ENCODE measurements around the gene ZNF778. TPM values are rescaled to one million over a fixed set of nuclear protein-coding genes. Genes with fewer than 3 reads are reported as not detected.

The ZNF778 gene
- total RNA-seq, 4 donors from 2014 or later: 11.2 to 17.2 (median 13.9) TPM

GRCh38 chr16:89216315-89217137 lies 977 bp upstream of the ZNF778 start:
- Histone ChIP-seq H3K36me3 (peaks cover 0 to 14% (median 12%) of the 10 kb centered on the region in 4 donors), H3K9me3 (no peaks in the 10 kb centered on the region), H3K27ac (replicated peaks in 1 of 4) (peak overlapping the region; percentile 93 to 97 (median 95)), H3K27me3 (no peaks in the 10 kb centered on the region), H3K4me1 (peaks cover 20 to 45% (median 36%) of the 10 kb centered on the region in 4 donors), H3K4me3 (peak overlapping the region; percentile 76 to 98 (median 92))
- DNase-seq (ENCODE audit: extremely low spot score): no peak
- 4% methylated on average over 25 of the region's 25 CpGs for WGBS
- intact Hi-C loops (cut with DNase I): no loop called here
- TF ChIP-seq EP300 (IDR thresholded peaks at IDR 0.05) (no peak), CTCF (IDR thresholded peaks at IDR 0.05) (peak; percentile 60 to 72 (median 69)), POLR2A (IDR thresholded peaks at IDR 0.05; ENCODE audit: low read depth) (no peak), POLR2AphosphoS5 (IDR thresholded peaks at IDR 0.05) (peak; percentile 42 to 78)

DNA sequence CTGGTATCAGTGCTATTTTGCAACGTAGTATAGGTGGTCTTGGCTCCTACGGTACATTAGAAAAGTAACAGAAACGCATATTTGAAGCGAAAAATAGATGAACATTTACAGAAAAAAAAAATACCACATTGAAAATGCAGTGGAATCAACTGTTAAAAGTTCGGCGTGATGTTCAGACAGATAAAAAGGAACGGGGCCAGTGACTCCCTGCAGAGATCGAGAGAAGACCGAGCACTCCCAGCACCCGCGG lies 440 bp upstream of the ZNF778 start:
- TF ChIP-seq CTCF (IDR thresholded peaks at IDR 0.05): no peak
- no peak for TF ChIP-seq POLR2AphosphoS5 (IDR thresholded peaks at IDR 0.05)
- no peak for TF ChIP-seq POLR2A (IDR thresholded peaks at IDR 0.05; ENCODE audit: low read depth)
- no peak for TF ChIP-seq EP300 (IDR thresholded peaks at IDR 0.05)
- WGBS: 0% methylated on average over 11 of the region's 11 CpGs
- Histone ChIP-seq H3K4me1 (peaks cover 20 to 45% (median 36%) of the 10 kb centered on the region in 4 donors), H3K4me3 (peak overlapping the region; percentile 76 to 98 (median 92)), H3K9me3 (no peaks in the 10 kb centered on the region), H3K27me3 (no peaks in the 10 kb centered on the region), H3K36me3 (peaks cover 4 to 20% (median 17%) of the 10 kb centered on the region in 4 donors), H3K27ac (replicated peaks in 1 of 4) (peak overlapping the region; percentile 93 to 97 (median 95))
- no peak for DNase-seq (ENCODE audit: extremely low spot score)
- intact Hi-C loops (cut with DNase I): no loop called here

DNA sequence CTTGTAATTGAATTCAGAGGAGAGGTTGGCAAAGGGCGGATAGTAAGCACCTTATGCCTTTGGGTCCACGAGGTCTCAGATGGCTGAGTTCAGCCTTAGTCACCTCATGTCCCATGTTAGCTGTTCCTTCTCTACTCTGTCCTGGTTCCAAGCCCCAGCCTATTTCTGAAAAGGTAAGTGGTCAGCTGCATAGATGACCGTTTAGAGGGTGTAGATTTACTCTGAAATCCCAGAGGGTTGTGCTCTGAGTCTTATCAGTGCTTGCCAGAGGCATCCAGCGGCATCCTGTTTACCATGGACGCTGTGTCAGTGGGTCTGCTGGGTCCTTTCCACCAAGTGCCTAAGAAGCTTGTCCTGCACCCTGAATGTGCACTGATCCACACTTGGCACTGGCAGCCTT lies 1.9 kb downstream of the ZNF778 start:
- TF ChIP-seq EP300 (IDR thresholded peaks at IDR 0.05) (no peak), POLR2A (IDR thresholded peaks at IDR 0.05; ENCODE audit: low read depth) (no peak), CTCF (IDR thresholded peaks at IDR 0.05) (no peak), POLR2AphosphoS5 (IDR thresholded peaks at IDR 0.05) (no peak)
- intact Hi-C loops (cut with DNase I): no loop called here
- peaks cover 23 to 43% (median 40%) of the 10 kb centered on the region in 4 donors for H3K36me3 ChIP-seq

GRCh38 chr16:89221604-89222003 lies 4.1 kb downstream of the ZNF778 start:
- intact Hi-C loops (cut with DNase I): no loop called here
- Histone ChIP-seq H3K4me1 (peaks cover 11 to 30% (median 22%) of the 10 kb centered on the region in 4 donors), H3K36me3 (peaks cover 39 to 65% (median 59%) of the 10 kb centered on the region in 4 donors), H3K4me3 (no peak overlapping the region), H3K9me3 (no peaks in the 10 kb centered on the region), H3K27me3 (no peaks in the 10 kb centered on the region), H3K27ac (replicated peaks in 1 of 4) (no peak overlapping the region)
- no peak for TF ChIP-seq POLR2A (IDR thresholded peaks at IDR 0.05; ENCODE audit: low read depth)
- no peak for TF ChIP-seq CTCF (IDR thresholded peaks at IDR 0.05)
- DNase-seq (ENCODE audit: extremely low spot score): no peak
- 78% methylated on average over 3 of the region's 3 CpGs for WGBS

More for the DNA sequence above, 1.9 kb downstream of the ZNF778 start:
- Histone ChIP-seq H3K27me3 (no peaks in the 10 kb centered on the region), H3K4me1 (peaks cover 20 to 45% (median 36%) of the 10 kb centered on the region in 4 donors), H3K4me3 (no peak overlapping the region), H3K27ac (replicated peaks in 1 of 4) (no peak overlapping the region), H3K9me3 (no peaks in the 10 kb centered on the region)
- 68% methylated on average over 5 of the region's 5 CpGs for WGBS
- no peak for DNase-seq (ENCODE audit: extremely low spot score)

Data from esophagus muscularis mucosa (tissue), 4 donors.